T-helper 2 cell treated with Interferon-gamma antibody and Interleukin-4, amounts not matched to agents 5 μg/mL and 100 μg/mL, for 36 hours (primary cell): ENCODE results near the gene TPH1.

ENCODE experiments used
- DNase-seq: peaks from one replicate; pipeline ENCODE4 v3.0.0; 2021; ENCODE audit warnings: low spot score
- H3K27ac Mint-ChIP-seq: one replicate; pipeline ENCODE4 v1.8.0; 2021; ENCODE audit warnings: mild to moderate bottlenecking, mixed read lengths
- H3K27me3 Mint-ChIP-seq: one replicate; pipeline ENCODE4 v1.8.0; 2021; ENCODE audit warnings: low read depth, mixed read lengths
- H3K36me3 Mint-ChIP-seq: one replicate; pipeline ENCODE4 v1.8.0; 2021; ENCODE audit warnings: low read depth, mixed read lengths
- H3K4me1 Mint-ChIP-seq: one replicate; pipeline ENCODE4 v1.8.0; 2021; ENCODE audit warnings: low read depth, mixed read lengths
- H3K4me3 Mint-ChIP-seq: one replicate; pipeline ENCODE4 v1.8.0; 2022; ENCODE audit warnings: mild to moderate bottlenecking, moderate library complexity, mixed read lengths
- H3K9me3 Mint-ChIP-seq: one replicate; pipeline ENCODE4 v1.8.0; 2021; ENCODE audit warnings: mixed read lengths

Gene TPH1

GRCh38 chr11:18063862-18064434, 17.9 kb upstream of the TPH1 start:
- H3K27me3 Mint-ChIP-seq: no peaks in the 10 kb centered on the region
- no peaks in the 10 kb centered on the region for H3K9me3 Mint-ChIP-seq
- no peak overlapping the region for H3K27ac Mint-ChIP-seq
- H3K36me3 Mint-ChIP-seq: no peaks in the 10 kb centered on the region
- no peaks in the 10 kb centered on the region for H3K4me1 Mint-ChIP-seq
- no peak for DNase-seq
- no peak overlapping the region for H3K4me3 Mint-ChIP-seq

- Mint-ChIP-seq H3K9me3 (no peaks in the 10 kb centered on the region), H3K27ac (no peak overlapping the region), H3K4me1 (no peaks in the 10 kb centered on the region), H3K4me3 (no peak overlapping the region), H3K36me3 (no peaks in the 10 kb centered on the region), H3K27me3 (no peaks in the 10 kb centered on the region)
- DNase-seq: no peak
Measured at GRCh38 chr11:18063125-18063524, 17.1 kb upstream of the TPH1 start.

- Mint-ChIP-seq H3K4me1 (no peaks in the 10 kb centered on the region), H3K27ac (no peak overlapping the region), H3K27me3 (no peaks in the 10 kb centered on the region), H3K4me3 (no peak overlapping the region), H3K9me3 (no peaks in the 10 kb centered on the region), H3K36me3 (no peaks in the 10 kb centered on the region)
- no peak for DNase-seq
Measured at GRCh38 chr11:18061351-18061750, 15.3 kb upstream of the TPH1 start.

GRCh38 chr11:18056561-18057181, 10.6 kb upstream of the TPH1 start:
- Mint-ChIP-seq H3K27ac (no peak overlapping the region), H3K36me3 (no peaks in the 10 kb centered on the region), H3K27me3 (no peaks in the 10 kb centered on the region), H3K4me3 (no peak overlapping the region), H3K9me3 (no peaks in the 10 kb centered on the region), H3K4me1 (no peaks in the 10 kb centered on the region)
- no peak for DNase-seq

GRCh38 chr11:18054511-18055103, 8.5 kb upstream of the TPH1 start:
- H3K36me3 Mint-ChIP-seq: no peaks in the 10 kb centered on the region
- no peak overlapping the region for H3K4me3 Mint-ChIP-seq
- H3K4me1 Mint-ChIP-seq: no peaks in the 10 kb centered on the region
- no peak for DNase-seq
- no peak overlapping the region for H3K27ac Mint-ChIP-seq
- H3K9me3 Mint-ChIP-seq: no peaks in the 10 kb centered on the region
- peaks cover 4% of the 10 kb centered on the region for H3K27me3 Mint-ChIP-seq

GRCh38 chr11:18050848-18051247, 4.8 kb upstream of the TPH1 start:
- H3K4me3 Mint-ChIP-seq: no peak overlapping the region
- no peaks in the 10 kb centered on the region for H3K36me3 Mint-ChIP-seq
- H3K9me3 Mint-ChIP-seq: no peaks in the 10 kb centered on the region
- H3K27me3 Mint-ChIP-seq: peaks cover 35% of the 10 kb centered on the region
- no peak overlapping the region for H3K27ac Mint-ChIP-seq
- H3K4me1 Mint-ChIP-seq: no peaks in the 10 kb centered on the region
- no peak for DNase-seq

GRCh38 chr11:18036456-18036855, 9.6 kb downstream of the TPH1 start:
- Mint-ChIP-seq H3K27me3 (peaks cover 26% of the 10 kb centered on the region), H3K9me3 (no peaks in the 10 kb centered on the region), H3K4me3 (no peak overlapping the region), H3K36me3 (no peaks in the 10 kb centered on the region), H3K4me1 (no peaks in the 10 kb centered on the region), H3K27ac (no peak overlapping the region)
- no peak for DNase-seq

GRCh38 chr11:18027475-18027874, 18.6 kb downstream of the TPH1 start:
- Mint-ChIP-seq H3K9me3 (no peaks in the 10 kb centered on the region), H3K27me3 (peaks cover 12% of the 10 kb centered on the region), H3K4me3 (no peak overlapping the region), H3K27ac (no peak overlapping the region), H3K36me3 (no peaks in the 10 kb centered on the region), H3K4me1 (peaks cover 16% of the 10 kb centered on the region)
- DNase-seq: no peak

GRCh38 chr11:18022419-18022818, 23.6 kb downstream of the TPH1 start:
- H3K27ac Mint-ChIP-seq: no peak overlapping the region

GRCh38 chr11:18019650-18020049, 26.4 kb downstream of the TPH1 start:
- no peak overlapping the region for H3K4me3 Mint-ChIP-seq
- H3K9me3 Mint-ChIP-seq: no peaks in the 10 kb centered on the region
- no peak for DNase-seq
- peaks cover 4% of the 10 kb centered on the region for H3K27me3 Mint-ChIP-seq
- H3K4me1 Mint-ChIP-seq: peaks cover 6% of the 10 kb centered on the region
- H3K27ac Mint-ChIP-seq: no peak overlapping the region
- no peaks in the 10 kb centered on the region for H3K36me3 Mint-ChIP-seq

More at GRCh38 chr11:18022419-18022818, 23.6 kb downstream of the TPH1 start:
- H3K36me3 Mint-ChIP-seq: no peaks in the 10 kb centered on the region
- DNase-seq: no peak
- peaks cover 7% of the 10 kb centered on the region for H3K4me1 Mint-ChIP-seq
- H3K4me3 Mint-ChIP-seq: no peak overlapping the region
- H3K27me3 Mint-ChIP-seq: peaks cover 7% of the 10 kb centered on the region
- H3K9me3 Mint-ChIP-seq: no peaks in the 10 kb centered on the region

GRCh38 chr11:18016789-18017188, 29.3 kb downstream of the TPH1 start:
- Mint-ChIP-seq H3K27me3 (no peaks in the 10 kb centered on the region), H3K4me3 (no peak overlapping the region), H3K4me1 (peaks cover 22% of the 10 kb centered on the region), H3K9me3 (no peaks in the 10 kb centered on the region), H3K36me3 (peaks cover 2% of the 10 kb centered on the region), H3K27ac (no peak overlapping the region)
- no peak for DNase-seq

- Mint-ChIP-seq H3K36me3 (peaks cover 4% of the 10 kb centered on the region), H3K4me1 (peaks cover 31% of the 10 kb centered on the region), H3K4me3 (no peak overlapping the region), H3K27ac (no peak overlapping the region), H3K9me3 (no peaks in the 10 kb centered on the region), H3K27me3 (no peaks in the 10 kb centered on the region)
- no peak for DNase-seq
Measured at GRCh38 chr11:18014876-18015275, 31.2 kb downstream of the TPH1 start.

- H3K27me3 Mint-ChIP-seq: no peaks in the 10 kb centered on the region
- DNase-seq: no peak
- peaks cover 4% of the 10 kb centered on the region for H3K36me3 Mint-ChIP-seq
- no peaks in the 10 kb centered on the region for H3K9me3 Mint-ChIP-seq
- peaks cover 31% of the 10 kb centered on the region for H3K4me1 Mint-ChIP-seq
- peak overlapping the region; percentile 97 for H3K4me3 Mint-ChIP-seq
- H3K27ac Mint-ChIP-seq: peak overlapping the region; percentile 98
Measured at GRCh38 chr11:18013790-18014507, 32.1 kb downstream of the TPH1 start.
